ENCODE measurements around the gene DNAJC28.

Gene DNAJC28

DNA sequence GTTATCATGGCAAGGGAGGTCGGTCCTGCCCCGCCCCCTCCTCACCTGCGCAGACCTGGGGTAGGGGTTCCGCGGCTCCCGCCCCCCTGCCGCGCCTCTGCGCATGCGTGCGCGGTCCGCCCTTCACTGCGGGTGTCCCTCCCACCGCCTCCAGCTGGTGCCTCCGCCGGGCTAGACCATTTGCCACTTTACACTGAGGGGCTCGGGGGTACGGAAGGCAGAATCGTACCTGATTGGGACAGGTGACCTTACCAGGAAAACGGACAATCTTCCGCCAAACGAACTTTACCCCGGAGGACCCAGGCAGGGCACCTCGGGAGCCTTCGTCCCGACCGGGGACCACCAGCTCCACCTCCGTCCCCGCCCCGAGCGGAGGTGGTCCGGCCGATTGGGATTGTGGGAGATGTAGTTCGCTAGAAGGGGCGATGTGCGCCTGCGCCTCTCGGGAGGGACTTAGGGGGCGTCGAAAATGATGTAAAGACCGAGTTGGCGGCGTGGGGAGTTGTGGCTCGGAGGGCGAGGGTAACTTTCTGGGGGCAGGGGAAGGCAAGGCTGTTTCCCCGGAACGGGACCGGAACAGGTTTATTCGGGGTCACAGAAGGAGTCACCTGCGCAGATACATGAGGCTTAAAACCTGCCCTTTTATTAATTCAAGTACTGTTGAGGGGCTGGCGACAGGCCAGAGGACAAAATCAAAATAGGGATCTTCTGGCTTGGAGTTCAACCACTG, at the start of gene DNAJC28 (continued):
- TF ChIP-seq OSR2 (tag by site-specific recombination; IDR thresholded peaks at IDR 0.05) (0 out of 2 replicates have a peak, but pooled peaks have one; percentile 3), KLF9 (tag by site-specific recombination; IDR thresholded peaks at IDR 0.05; ENCODE audit: low read depth) (peak; percentile 95), ZNF274 (IDR thresholded peaks at IDR 0.05; ENCODE audit: low read length) (no peak), ZNF274 (tag by site-specific recombination; IDR thresholded peaks at IDR 0.05; ENCODE audit: borderline replicate concordance) (no peak), GLI2 (tag by site-specific recombination; IDR thresholded peaks at IDR 0.05; ENCODE audit: borderline replicate concordance, low read depth) (no peak), EGR2 (tag by site-specific recombination; IDR thresholded peaks at IDR 0.05; ENCODE audit: low read depth) (peak; percentile 96), ZNF610 (tag by site-specific recombination; IDR thresholded peaks at IDR 0.05; ENCODE audit: borderline replicate concordance) (peak; percentile 52; the same call in 1 of the 2 replicates), SP2 (tag by site-specific recombination; IDR thresholded peaks at IDR 0.05) (peak; percentile 96; the same call in 1 of the 2 replicates), KLF1 (tag by site-specific recombination; IDR thresholded peaks at IDR 0.05) (peak; percentile 75), ZNF623 (tag by site-specific recombination; IDR thresholded peaks at IDR 0.05) (no peak; the same call in 1 of the 2 replicates), KLF10 (tag by site-specific recombination; IDR thresholded peaks at IDR 0.05) (peak; percentile 89), ZFHX2 (tag by site-specific recombination; conservative IDR thresholded peaks at IDR 0.05) (peak; percentile 98), ZNF239 (tag by site-specific recombination; IDR thresholded peaks at IDR 0.05) (no peak), ZNF184 (tag by site-specific recombination; IDR thresholded peaks at IDR 0.05) (peak; percentile 81), REPIN1 (tag by site-specific recombination; IDR thresholded peaks at IDR 0.05; ENCODE audit: low read depth) (0 out of 2 replicates have a peak, but pooled peaks have one; percentile 11), GLIS2 (tag by site-specific recombination; IDR thresholded peaks at IDR 0.05) (peak; percentile 100), ZNF600 (tag by site-specific recombination; IDR thresholded peaks at IDR 0.05) (peak; percentile 84), ZNF76 (tag by site-specific recombination; IDR thresholded peaks at IDR 0.05; ENCODE audit: borderline replicate concordance, low read depth) (peak; percentile 98), ZNF10 (tag by site-specific recombination; IDR thresholded peaks at IDR 0.05) (no peak), ZIC2 (tag by site-specific recombination; IDR thresholded peaks at IDR 0.05) (peak; percentile 88), ZNF560 (tag by site-specific recombination; IDR thresholded peaks at IDR 0.05; ENCODE audit: borderline replicate concordance) (no peak)
- TF ChIP-seq, protein P1, sequence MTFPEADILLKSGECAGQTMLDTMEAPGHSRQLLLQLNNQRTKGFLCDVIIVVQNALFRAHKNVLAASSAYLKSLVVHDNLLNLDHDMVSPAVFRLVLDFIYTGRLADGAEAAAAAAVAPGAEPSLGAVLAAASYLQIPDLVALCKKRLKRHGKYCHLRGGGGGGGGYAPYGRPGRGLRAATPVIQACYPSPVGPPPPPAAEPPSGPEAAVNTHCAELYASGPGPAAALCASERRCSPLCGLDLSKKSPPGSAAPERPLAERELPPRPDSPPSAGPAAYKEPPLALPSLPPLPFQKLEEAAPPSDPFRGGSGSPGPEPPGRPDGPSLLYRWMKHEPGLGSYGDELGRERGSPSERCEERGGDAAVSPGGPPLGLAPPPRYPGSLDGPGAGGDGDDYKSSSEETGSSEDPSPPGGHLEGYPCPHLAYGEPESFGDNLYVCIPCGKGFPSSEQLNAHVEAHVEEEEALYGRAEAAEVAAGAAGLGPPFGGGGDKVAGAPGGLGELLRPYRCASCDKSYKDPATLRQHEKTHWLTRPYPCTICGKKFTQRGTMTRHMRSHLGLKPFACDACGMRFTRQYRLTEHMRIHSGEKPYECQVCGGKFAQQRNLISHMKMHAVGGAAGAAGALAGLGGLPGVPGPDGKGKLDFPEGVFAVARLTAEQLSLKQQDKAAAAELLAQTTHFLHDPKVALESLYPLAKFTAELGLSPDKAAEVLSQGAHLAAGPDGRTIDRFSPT (tag by site-specific recombination; IDR thresholded peaks at IDR 0.05): no peak
- TF ChIP-seq, protein P2, sequence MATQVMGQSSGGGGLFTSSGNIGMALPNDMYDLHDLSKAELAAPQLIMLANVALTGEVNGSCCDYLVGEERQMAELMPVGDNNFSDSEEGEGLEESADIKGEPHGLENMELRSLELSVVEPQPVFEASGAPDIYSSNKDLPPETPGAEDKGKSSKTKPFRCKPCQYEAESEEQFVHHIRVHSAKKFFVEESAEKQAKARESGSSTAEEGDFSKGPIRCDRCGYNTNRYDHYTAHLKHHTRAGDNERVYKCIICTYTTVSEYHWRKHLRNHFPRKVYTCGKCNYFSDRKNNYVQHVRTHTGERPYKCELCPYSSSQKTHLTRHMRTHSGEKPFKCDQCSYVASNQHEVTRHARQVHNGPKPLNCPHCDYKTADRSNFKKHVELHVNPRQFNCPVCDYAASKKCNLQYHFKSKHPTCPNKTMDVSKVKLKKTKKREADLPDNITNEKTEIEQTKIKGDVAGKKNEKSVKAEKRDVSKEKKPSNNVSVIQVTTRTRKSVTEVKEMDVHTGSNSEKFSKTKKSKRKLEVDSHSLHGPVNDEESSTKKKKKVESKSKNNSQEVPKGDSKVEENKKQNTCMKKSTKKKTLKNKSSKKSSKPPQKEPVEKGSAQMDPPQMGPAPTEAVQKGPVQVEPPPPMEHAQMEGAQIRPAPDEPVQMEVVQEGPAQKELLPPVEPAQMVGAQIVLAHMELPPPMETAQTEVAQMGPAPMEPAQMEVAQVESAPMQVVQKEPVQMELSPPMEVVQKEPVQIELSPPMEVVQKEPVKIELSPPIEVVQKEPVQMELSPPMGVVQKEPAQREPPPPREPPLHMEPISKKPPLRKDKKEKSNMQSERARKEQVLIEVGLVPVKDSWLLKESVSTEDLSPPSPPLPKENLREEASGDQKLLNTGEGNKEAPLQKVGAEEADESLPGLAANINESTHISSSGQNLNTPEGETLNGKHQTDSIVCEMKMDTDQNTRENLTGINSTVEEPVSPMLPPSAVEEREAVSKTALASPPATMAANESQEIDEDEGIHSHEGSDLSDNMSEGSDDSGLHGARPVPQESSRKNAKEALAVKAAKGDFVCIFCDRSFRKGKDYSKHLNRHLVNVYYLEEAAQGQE (tag by site-specific recombination; IDR thresholded peaks at IDR 0.05): no peak
- TF ChIP-seq, protein P3, sequence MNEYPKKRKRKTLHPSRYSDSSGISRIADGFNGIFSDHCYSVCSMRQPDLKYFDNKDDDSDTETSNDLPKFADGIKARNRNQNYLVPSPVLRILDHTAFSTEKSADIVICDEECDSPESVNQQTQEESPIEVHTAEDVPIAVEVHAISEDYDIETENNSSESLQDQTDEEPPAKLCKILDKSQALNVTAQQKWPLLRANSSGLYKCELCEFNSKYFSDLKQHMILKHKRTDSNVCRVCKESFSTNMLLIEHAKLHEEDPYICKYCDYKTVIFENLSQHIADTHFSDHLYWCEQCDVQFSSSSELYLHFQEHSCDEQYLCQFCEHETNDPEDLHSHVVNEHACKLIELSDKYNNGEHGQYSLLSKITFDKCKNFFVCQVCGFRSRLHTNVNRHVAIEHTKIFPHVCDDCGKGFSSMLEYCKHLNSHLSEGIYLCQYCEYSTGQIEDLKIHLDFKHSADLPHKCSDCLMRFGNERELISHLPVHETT (tag by site-specific recombination; IDR thresholded peaks at IDR 0.05): no peak
- TF ChIP-seq, protein P4, sequence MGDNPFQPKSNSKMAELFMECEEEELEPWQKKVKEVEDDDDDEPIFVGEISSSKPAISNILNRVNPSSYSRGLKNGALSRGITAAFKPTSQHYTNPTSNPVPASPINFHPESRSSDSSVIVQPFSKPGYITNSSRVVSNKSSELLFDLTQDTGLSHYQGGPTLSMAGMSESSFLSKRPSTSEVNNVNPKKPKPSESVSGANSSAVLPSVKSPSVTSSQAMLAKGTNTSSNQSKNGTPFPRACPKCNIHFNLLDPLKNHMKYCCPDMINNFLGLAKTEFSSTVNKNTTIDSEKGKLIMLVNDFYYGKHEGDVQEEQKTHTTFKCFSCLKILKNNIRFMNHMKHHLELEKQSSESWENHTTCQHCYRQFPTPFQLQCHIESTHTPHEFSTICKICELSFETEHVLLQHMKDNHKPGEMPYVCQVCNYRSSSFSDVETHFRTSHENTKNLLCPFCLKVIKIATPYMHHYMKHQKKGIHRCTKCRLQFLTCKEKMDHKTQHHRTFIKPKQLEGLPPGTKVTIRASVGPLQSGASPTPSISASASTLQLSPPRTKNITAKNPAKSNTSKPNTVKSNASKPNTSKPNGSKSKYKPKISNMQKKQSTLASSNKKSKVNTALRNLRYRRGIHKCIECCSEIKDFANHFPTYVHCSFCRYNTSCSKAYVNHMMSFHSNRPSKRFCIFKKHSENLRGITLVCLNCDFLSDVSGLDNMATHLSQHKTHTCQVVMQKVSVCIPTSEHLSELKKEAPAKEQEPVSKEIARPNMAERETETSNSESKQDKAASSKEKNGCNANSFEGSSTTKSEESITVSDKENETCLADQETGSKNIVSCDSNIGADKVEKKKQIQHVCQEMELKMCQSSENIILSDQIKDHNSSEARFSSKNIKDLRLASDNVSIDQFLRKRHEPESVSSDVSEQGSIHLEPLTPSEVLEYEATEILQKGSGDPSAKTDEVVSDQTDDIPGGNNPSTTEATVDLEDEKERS (tag by site-specific recombination; IDR thresholded peaks at IDR 0.05): no peak
- TF ChIP-seq, protein P5, sequence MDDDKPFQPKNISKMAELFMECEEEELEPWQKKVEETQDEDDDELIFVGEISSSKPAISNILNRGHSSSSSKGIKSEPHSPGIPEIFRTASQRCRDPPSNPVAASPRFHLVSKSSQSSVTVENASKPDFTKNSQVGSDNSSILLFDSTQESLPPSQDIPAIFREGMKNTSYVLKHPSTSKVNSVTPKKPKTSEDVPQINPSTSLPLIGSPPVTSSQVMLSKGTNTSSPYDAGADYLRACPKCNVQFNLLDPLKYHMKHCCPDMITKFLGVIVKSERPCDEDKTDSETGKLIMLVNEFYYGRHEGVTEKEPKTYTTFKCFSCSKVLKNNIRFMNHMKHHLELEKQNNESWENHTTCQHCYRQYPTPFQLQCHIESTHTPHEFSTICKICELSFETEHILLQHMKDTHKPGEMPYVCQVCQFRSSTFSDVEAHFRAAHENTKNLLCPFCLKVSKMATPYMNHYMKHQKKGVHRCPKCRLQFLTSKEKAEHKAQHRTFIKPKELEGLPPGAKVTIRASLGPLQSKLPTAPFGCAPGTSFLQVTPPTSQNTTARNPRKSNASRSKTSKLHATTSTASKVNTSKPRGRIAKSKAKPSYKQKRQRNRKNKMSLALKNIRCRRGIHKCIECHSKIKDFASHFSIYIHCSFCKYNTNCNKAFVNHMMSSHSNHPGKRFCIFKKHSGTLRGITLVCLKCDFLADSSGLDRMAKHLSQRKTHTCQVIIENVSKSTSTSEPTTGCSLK (tag by site-specific recombination; IDR thresholded peaks at IDR 0.05): no peak
